GM19452 (cell line): ENCODE results near the gene NXPH4.

Experiments
- ATAC-seq: cut with Tn5 transposase; IDR thresholded peaks from one replicate; pipeline ENCODE4 v1.9.1; 2021; ENCODE audit not compliant: unreplicated experiment

NXPH4 gene

GRCh38 chr12:57241402-57242310 lies 25.1 kb downstream of the NXPH4 start:
- no peak for ATAC-seq

GRCh38 chr12:57242329-57242690 lies 25.7 kb downstream of the NXPH4 start:
- no peak for ATAC-seq

- peak; percentile 42 for ATAC-seq
Observed at GRCh38 chr12:57242691-57243454, 26.3 kb downstream of the NXPH4 start.

- no peak for ATAC-seq
Observed at GRCh38 chr12:57243521-57244311, 27.1 kb downstream of the NXPH4 start.

- ATAC-seq, result no peak
Observed at GRCh38 chr12:57244312-57244696, 27.7 kb downstream of the NXPH4 start.

GRCh38 chr12:57247041-57247440 lies 30.4 kb downstream of the NXPH4 start:
- no peak for ATAC-seq

GRCh38 chr12:57248934-57249742 lies 32.5 kb downstream of the NXPH4 start:
- no peak for ATAC-seq

- ATAC-seq, result no peak
Observed at GRCh38 chr12:57250541-57250940, 33.9 kb downstream of the NXPH4 start.

GRCh38 chr12:57250956-57251355 lies 34.4 kb downstream of the NXPH4 start, which contains the start of gene STAC3:
TSS of gene STAC3 (minus strand) at chr12:57251187. CDS start at chr12:57249636, 1,551 bp downstream.
- ATAC-seq, result no peak

GRCh38 chr12:57254506-57255280 lies 38.1 kb downstream of the NXPH4 start:
- ATAC-seq, result no peak

GRCh38 chr12:57255916-57256315 lies 39.3 kb downstream of the NXPH4 start:
- no peak for ATAC-seq

- ATAC-seq, result no peak
Observed at GRCh38 chr12:57258977-57259970, 42.7 kb downstream of the NXPH4 start.

- ATAC-seq, result no peak
Observed at GRCh38 chr12:57260366-57260765, 43.8 kb downstream of the NXPH4 start.

GRCh38 chr12:57261428-57261865 lies 44.9 kb downstream of the NXPH4 start:
- no peak for ATAC-seq

- no peak for ATAC-seq
Observed at GRCh38 chr12:57262126-57262822, 45.7 kb downstream of the NXPH4 start.

GRCh38 chr12:57263096-57263495 lies 46.5 kb downstream of the NXPH4 start:
- no peak for ATAC-seq

GRCh38 chr12:57266681-57267080 lies 50.1 kb downstream of the NXPH4 start:
- no peak for ATAC-seq

- no peak for ATAC-seq
Observed at GRCh38 chr12:57268264-57268663, 51.7 kb downstream of the NXPH4 start.
